ENCODE results near the gene MKX.

The MKX gene

GRCh38 chr10:27719052-27719451, 26.6 kb downstream of the MKX start:
- H3K4me3 ChIP-seq (ENCODE audit: low read depth, low read length): no peak overlapping the region
- no peak for TF ChIP-seq CTCF (IDR thresholded peaks at IDR 0.05; ENCODE audit: low read depth, low read length)

GRCh38 chr10:27717861-27718260, 27.8 kb downstream of the MKX start:
- TF ChIP-seq CTCF (IDR thresholded peaks at IDR 0.05; ENCODE audit: low read depth, low read length): no peak
- no peak overlapping the region for H3K4me3 ChIP-seq (ENCODE audit: low read depth, low read length)

- no peak overlapping the region for H3K4me3 ChIP-seq (ENCODE audit: low read depth, low read length)
- TF ChIP-seq CTCF (IDR thresholded peaks at IDR 0.05; ENCODE audit: low read depth, low read length): no peak
Measured at GRCh38 chr10:27717224-27717623, 28.4 kb downstream of the MKX start.

GRCh38 chr10:27716521-27716920, 29.1 kb downstream of the MKX start:
- no peak for TF ChIP-seq CTCF (IDR thresholded peaks at IDR 0.05; ENCODE audit: low read depth, low read length)

GRCh38 chr10:27715505-27715904, 30.1 kb downstream of the MKX start:
- TF ChIP-seq CTCF (IDR thresholded peaks at IDR 0.05; ENCODE audit: low read depth, low read length): no peak

More at GRCh38 chr10:27716521-27716920, 29.1 kb downstream of the MKX start:
- H3K4me3 ChIP-seq (ENCODE audit: low read depth, low read length): no peak overlapping the region

GRCh38 chr10:27714349-27714748, 31.3 kb downstream of the MKX start:
- H3K4me3 ChIP-seq (ENCODE audit: low read depth, low read length): no peak overlapping the region

More at GRCh38 chr10:27715505-27715904, 30.1 kb downstream of the MKX start:
- H3K4me3 ChIP-seq (ENCODE audit: low read depth, low read length): no peak overlapping the region

GRCh38 chr10:27713941-27714340, 31.7 kb downstream of the MKX start:
- H3K4me3 ChIP-seq (ENCODE audit: low read depth, low read length): no peak overlapping the region
- no peak for TF ChIP-seq CTCF (IDR thresholded peaks at IDR 0.05; ENCODE audit: low read depth, low read length)

More at GRCh38 chr10:27714349-27714748, 31.3 kb downstream of the MKX start:
- no peak for TF ChIP-seq CTCF (IDR thresholded peaks at IDR 0.05; ENCODE audit: low read depth, low read length)

All from WI38 (cell line).